ENCODE measurements around the gene FNTB.

The FNTB gene

GRCh38 chr14:64947710-64948611, 38.7 kb upstream of the FNTB start:
- no peak overlapping the region for H3K4me3 ChIP-seq
- no peak for DNase-seq (ENCODE audit: low spot score)

DNA sequence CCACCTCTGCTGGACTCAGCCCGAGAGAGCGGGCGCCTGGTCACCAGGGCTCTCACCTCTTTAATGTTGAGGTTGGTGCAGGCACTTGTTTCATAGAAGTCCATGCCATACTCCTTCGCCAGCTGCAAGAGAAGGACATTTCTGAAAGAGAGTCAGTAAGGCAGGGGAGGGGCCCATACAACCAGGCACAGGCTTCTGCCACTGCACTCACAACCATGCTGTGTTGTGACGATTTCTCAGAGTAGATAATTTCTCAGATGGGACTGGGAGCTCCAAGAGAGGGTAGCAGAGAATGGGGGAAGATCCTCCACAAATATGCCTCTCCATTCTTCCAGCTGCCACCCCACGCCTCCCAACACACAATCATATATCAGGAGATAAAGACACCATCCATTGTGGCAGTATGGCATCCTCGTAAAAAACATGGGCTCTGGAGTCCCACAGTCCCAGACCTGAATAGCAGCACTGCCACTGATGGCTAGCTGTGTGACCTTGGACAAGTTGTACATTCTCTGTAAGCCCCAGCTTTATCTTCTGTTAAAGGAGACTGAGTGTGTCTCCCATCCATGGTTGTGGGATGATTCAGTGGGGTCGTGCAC, 38.0 kb upstream of the FNTB start:
- DNase-seq (ENCODE audit: low spot score) = no peak
- Histone ChIP-seq H3K4me3 (no peak overlapping the region), H3K27ac (no peak overlapping the region)
- no peak for TF ChIP-seq CTCF (IDR thresholded peaks at IDR 0.05)

More at GRCh38 chr14:64947710-64948611, 38.7 kb upstream of the FNTB start:
- TF ChIP-seq CTCF (IDR thresholded peaks at IDR 0.05) = no peak
- no peak overlapping the region for H3K27ac ChIP-seq

DNA sequence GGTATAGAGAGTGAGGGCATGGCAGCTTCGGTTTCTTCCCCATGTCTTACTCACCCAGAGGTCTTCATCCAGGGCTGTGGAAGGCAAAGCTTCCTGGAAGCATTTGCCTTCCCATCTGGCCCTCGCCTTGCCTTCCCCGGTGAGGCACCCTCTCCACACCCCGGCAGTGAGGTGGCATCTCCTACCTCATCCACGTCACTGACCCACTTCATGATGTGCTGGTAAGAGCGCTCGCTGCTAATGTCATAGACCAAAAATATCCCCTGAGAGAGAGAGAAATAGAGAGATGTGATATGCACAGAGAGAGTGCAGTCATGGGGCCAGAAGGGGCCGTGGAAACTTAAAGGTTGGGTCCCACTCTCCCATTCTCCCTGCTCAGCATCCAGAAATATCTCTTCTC, 35.8 kb upstream of the FNTB start:
- no peak for DNase-seq (ENCODE audit: low spot score)
- Histone ChIP-seq H3K4me3 (no peak overlapping the region), H3K27ac (peak overlapping the region in 1 of 2 donors; percentile 46)
- TF ChIP-seq CTCF (IDR thresholded peaks at IDR 0.05) = no peak

DNA sequence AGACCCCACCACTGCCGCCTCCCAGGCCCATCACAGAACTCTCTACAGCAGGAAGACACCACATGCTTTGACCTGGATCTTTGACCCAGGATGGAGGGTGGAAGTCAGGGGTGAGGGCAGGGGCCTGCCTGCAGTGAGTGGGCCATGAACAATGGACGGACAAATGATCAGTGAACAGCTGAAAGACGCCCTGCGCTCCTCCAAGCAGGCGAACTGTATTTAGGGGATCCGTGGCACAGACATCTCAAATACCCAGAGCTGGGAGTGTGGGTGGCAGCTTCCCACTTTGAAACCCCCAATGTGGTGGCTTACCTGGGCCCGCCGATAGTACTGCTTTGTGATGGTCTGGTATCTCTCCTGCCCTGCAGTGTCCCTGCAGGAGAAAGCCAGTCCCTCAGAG, 35.4 kb upstream of the FNTB start:
- TF ChIP-seq CTCF (IDR thresholded peaks at IDR 0.05) = no peak
- no peak for DNase-seq (ENCODE audit: low spot score)
- Histone ChIP-seq H3K4me3 (no peak overlapping the region), H3K27ac (peak overlapping the region in 1 of 2 donors; percentile 46)

DNA sequence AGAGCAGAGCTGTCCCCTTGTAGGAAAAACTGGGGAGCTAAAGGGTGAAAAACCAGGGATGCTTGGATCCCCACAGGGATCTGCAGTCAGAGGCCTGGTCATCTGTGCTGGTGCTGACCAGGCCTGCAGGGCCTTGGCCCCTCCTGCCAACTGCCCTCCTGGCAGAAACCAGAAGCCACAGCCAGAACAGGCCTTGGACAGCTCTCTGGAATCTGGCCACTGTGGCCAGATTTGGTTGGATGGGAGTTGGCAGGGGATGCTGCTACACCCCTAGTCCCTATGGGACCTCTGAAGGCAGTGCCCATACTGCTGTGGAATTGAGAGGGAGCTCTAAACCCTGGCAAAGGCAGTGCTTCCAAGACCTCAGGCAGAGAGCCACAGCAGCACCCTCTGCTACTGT, 35.0 kb upstream of the FNTB start:
- DNase-seq (ENCODE audit: low spot score) = no peak
- Histone ChIP-seq H3K4me3 (no peak overlapping the region), H3K27ac (peak overlapping the region in 1 of 2 donors; percentile 46)
- TF ChIP-seq CTCF (IDR thresholded peaks at IDR 0.05) = no peak

GRCh38 chr14:64952598-64953309, 33.9 kb upstream of the FNTB start:
- H3K27ac ChIP-seq = peak overlapping the region in 1 of 2 donors; percentile 46
- no peak for DNase-seq (ENCODE audit: low spot score)
- no peak overlapping the region for H3K4me3 ChIP-seq
- TF ChIP-seq CTCF (IDR thresholded peaks at IDR 0.05) = no peak

All from coronary artery (tissue), 2 donors.